MM.1S (cell line): ENCODE data around the gene CHD6.

Experiments used
- DNase-seq: peaks from one replicate; pipeline ENCODE4 v3.0.0-alpha.2; 2015
- H2AFZ ChIP-seq: fragments of 300-600 bp; sonication (generic); 2 replicates; pipeline ENCODE4 v1.6.0; 2016; ENCODE audit warnings: antibody characterized with exemption, low read length
- H3F3A ChIP-seq: fragments of 300-600 bp; sonication (generic); 2 replicates; pipeline ENCODE4 v1.6.1; 2016; ENCODE audit warnings: mild to moderate bottlenecking, antibody characterized with exemption, low read length, moderate library complexity, mixed read lengths; ENCODE audit not compliant: insufficient read depth
- H3K27ac ChIP-seq: fragments of 300-600 bp; sonication (generic); 2 replicates; pipeline ENCODE4 v1.5.1; 2016; ENCODE audit warnings: mild to moderate bottlenecking, low read length
- H3K27me3 ChIP-seq: fragments of 300-600 bp; sonication (generic); replicated peaks from 2 replicates; pipeline ENCODE4 v1.6.0; 2016; ENCODE audit warnings: low read length; ENCODE audit not compliant: insufficient read depth
- H3K36me3 ChIP-seq: fragments of 300-600 bp; sonication (generic); replicated peaks from 2 replicates; pipeline ENCODE4 v1.6.1; 2016; ENCODE audit warnings: mild to moderate bottlenecking, low read length, mixed read lengths; ENCODE audit not compliant: insufficient read depth
- H3K4me1 ChIP-seq: fragments of 300-600 bp; sonication (generic); 2 replicates; pipeline ENCODE4 v1.6.1; 2016; ENCODE audit warnings: low read length, mixed read lengths
- H3K4me2 ChIP-seq: fragments of 300-600 bp; sonication (generic); 2 replicates; pipeline ENCODE4 v1.6.0; 2016; ENCODE audit warnings: low read depth, low read length
- H3K4me3 ChIP-seq: fragments of 300-600 bp; sonication (generic); 2 replicates; pipeline ENCODE4 v1.5.1; 2016; ENCODE audit warnings: low read length, mixed read lengths
- H3K79me2 ChIP-seq: fragments of 300-600 bp; sonication (generic); 2 replicates; pipeline ENCODE4 v1.6.1; 2016; ENCODE audit warnings: mixed run types, low read length, mixed read lengths
- H3K9ac ChIP-seq: fragments of 300-600 bp; sonication (generic); 2 replicates; pipeline ENCODE4 v1.6.1; 2016; ENCODE audit warnings: low read length, mixed read lengths
- H3K9me2 ChIP-seq: fragments of 300-600 bp; sonication (generic); replicated peaks from 2 replicates; pipeline ENCODE4 v1.6.1; 2016; ENCODE audit warnings: mild to moderate bottlenecking, low read length, mixed read lengths; ENCODE audit not compliant: insufficient read depth
- H3K9me3 ChIP-seq: fragments of 300-600 bp; sonication (generic); replicated peaks from 2 replicates; pipeline ENCODE4 v1.6.1; 2016; ENCODE audit warnings: mild to moderate bottlenecking, low read length, mixed read lengths; ENCODE audit not compliant: insufficient read depth
- H4K20me1 ChIP-seq: fragments of 300-600 bp; sonication (generic); 2 replicates; pipeline ENCODE4 v1.6.1; 2016; ENCODE audit warnings: mild to moderate bottlenecking, low read length, moderate library complexity, mixed read lengths; ENCODE audit not compliant: insufficient read depth
- CTCF ChIP-seq: fragments of 300-600 bp; sonication (generic); IDR thresholded peaks from 2 replicates; pipeline ENCODE4 v1.5.1; 2016; ENCODE audit warnings: antibody characterized with exemption, low read length, mixed read lengths
- EZH2 ChIP-seq: fragments of 300-600 bp; sonication (generic); optimal IDR thresholded peaks from 2 replicates; pipeline ENCODE3; 2017; ENCODE audit warnings: low read depth, mild to moderate bottlenecking, antibody characterized with exemption, low read length, mixed read lengths
- EZH2phosphoT487 ChIP-seq: fragments of 300-600 bp; sonication (generic); IDR thresholded peaks from 2 replicates; pipeline ENCODE4 v1.6.1; 2018; ENCODE audit warnings: antibody characterized with exemption, low read length

The CHD6 gene

GRCh38 chr20:41426086-41426830 is 191.9 kb downstream of the CHD6 start:
- H2AFZ ChIP-seq = no peak overlapping the region
- no peaks in the 10 kb centered on the region for H3K9me2 ChIP-seq
- no peak overlapping the region for H3K4me2 ChIP-seq
- H3K9me3 ChIP-seq = no peaks in the 10 kb centered on the region
- H3K79me2 ChIP-seq = no peaks in the 10 kb centered on the region
- TF ChIP-seq CTCF (no peak), EZH2phosphoT487 (no peak), EZH2 (no peak)
- no peaks in the 10 kb centered on the region for H3F3A ChIP-seq
- no peaks in the 10 kb centered on the region for H3K36me3 ChIP-seq
- no peak for DNase-seq
- no peaks in the 10 kb centered on the region for H3K4me1 ChIP-seq
- no peak overlapping the region for H3K9ac ChIP-seq
- no peak overlapping the region for H3K4me3 ChIP-seq
- H4K20me1 ChIP-seq = no peaks in the 10 kb centered on the region
- no peak overlapping the region for H3K27ac ChIP-seq
- H3K27me3 ChIP-seq = no peaks in the 10 kb centered on the region

- no peak overlapping the region for H3K9ac ChIP-seq
- H3K9me2 ChIP-seq = no peaks in the 10 kb centered on the region
- H4K20me1 ChIP-seq = no peaks in the 10 kb centered on the region
- no peaks in the 10 kb centered on the region for H3K27me3 ChIP-seq
- DNase-seq = no peak
- H3K27ac ChIP-seq = no peak overlapping the region
- H3K4me1 ChIP-seq = no peaks in the 10 kb centered on the region
- H3F3A ChIP-seq = no peaks in the 10 kb centered on the region
- no peak for TF ChIP-seq CTCF
- H3K79me2 ChIP-seq = no peaks in the 10 kb centered on the region
- no peaks in the 10 kb centered on the region for H3K36me3 ChIP-seq
- H3K9me3 ChIP-seq = no peaks in the 10 kb centered on the region
- H3K4me2 ChIP-seq = no peak overlapping the region
- no peak overlapping the region for H2AFZ ChIP-seq
- no peak overlapping the region for H3K4me3 ChIP-seq
Measured at GRCh38 chr20:41425180-41425884, 192.8 kb downstream of the CHD6 start.

GRCh38 chr20:41424546-41424945 is 193.6 kb downstream of the CHD6 start:
- no peaks in the 10 kb centered on the region for H3K9me3 ChIP-seq
- TF ChIP-seq EZH2phosphoT487 (no peak), EZH2 (no peak), CTCF (no peak)
- H3K36me3 ChIP-seq = no peaks in the 10 kb centered on the region
- H3F3A ChIP-seq = no peaks in the 10 kb centered on the region
- H3K4me1 ChIP-seq = no peaks in the 10 kb centered on the region
- no peaks in the 10 kb centered on the region for H3K9me2 ChIP-seq
- no peaks in the 10 kb centered on the region for H4K20me1 ChIP-seq
- DNase-seq = no peak
- no peaks in the 10 kb centered on the region for H3K79me2 ChIP-seq
- no peaks in the 10 kb centered on the region for H3K27me3 ChIP-seq
- H3K4me3 ChIP-seq = no peak overlapping the region
- H3K27ac ChIP-seq = no peak overlapping the region
- no peak overlapping the region for H3K4me2 ChIP-seq
- H3K9ac ChIP-seq = no peak overlapping the region
- H2AFZ ChIP-seq = no peak overlapping the region
